GM12878 (cell line): Measurements from ENCODE around the gene MALRD1. TPM values are rescaled to one million over a fixed set of nuclear protein-coding genes. Genes with fewer than 3 reads are reported as not detected.

Experiments
- ATF2 ChIP-seq: IDR thresholded peaks from 2 replicates; pipeline ENCODE4 v1.6.1; 2012; ENCODE audit warnings: low read length, inconsistent platforms
- BCL3 ChIP-seq: IDR thresholded peaks from 2 replicates; pipeline ENCODE4 v1.6.1; 2011; ENCODE audit warnings: borderline replicate concordance, low read depth, mild to moderate bottlenecking, moderate library complexity, low read length; ENCODE audit not compliant: insufficient read depth, poor library complexity, severe bottlenecking
- CHD1 ChIP-seq: IDR thresholded peaks from 2 replicates; pipeline ENCODE4 v1.6.1; 2012; ENCODE audit warnings: low read depth, low read length, improper control_type of control experiment
- CREM ChIP-seq: IDR thresholded peaks from 2 replicates; pipeline ENCODE4 v1.6.1; 2014; ENCODE audit warnings: antibody characterized with exemption, low read depth
- FOXK2 ChIP-seq: fragments of 450-650 bp; IDR thresholded peaks from 2 replicates; pipeline ENCODE4 v1.6.1; 2017; ENCODE audit warnings: mild to moderate bottlenecking, moderate library complexity
- GABPA ChIP-seq: IDR thresholded peaks from 2 replicates; pipeline ENCODE4 v1.6.1; 2014; ENCODE audit warnings: antibody characterized with exemption, low read depth, mild to moderate bottlenecking, inconsistent platforms
- HDGF ChIP-seq: fragments of 450-650 bp; IDR thresholded peaks from 2 replicates; pipeline ENCODE4 v1.6.1; 2016; ENCODE audit warnings: antibody characterized with exemption
- HSF1 ChIP-seq: fragments of 150-350 bp; IDR thresholded peaks from 2 replicates; pipeline ENCODE4 v1.6.1; 2014; ENCODE audit warnings: mild to moderate bottlenecking, low read depth, low read length
- ZNF592 ChIP-seq: fragments of 450-650 bp; IDR thresholded peaks from 2 replicates; pipeline ENCODE4 v1.6.1; 2017; ENCODE audit warnings: mild to moderate bottlenecking, moderate library complexity
- polyA plus RNA-seq, 11 experiments: library from polyadenylated mRNA; depleted of rRNA in 4 of 11; unstranded in 6 of 11; stranded (reverse) in 5 of 11; fragments of >200 nt; fragmentation: Nextera tagmentation in 4 of 11; fragmentation: Illumina TruSeq in 1 of 11; extraction: Ambion mirVana in 4 of 11; extraction: Trizol in 1 of 11; gene quantifications; 1 replicate in 1 of 11; 2 replicates in 10 of 11; pipeline versions ENCODE4 v1.2.1 to v1.2.3, GENCODE V29; 2011 to 2016; ENCODE audit warnings: inconsistent platforms in 2 of 11, missing spikeins in 2 of 11, low read depth in 1 of 11
- total RNA-seq, 4 experiments: library from RNA; depleted of rRNA in 3 of 4; stranded (reverse); fragments of >200 nt in 3 of 4; fragmentation: Illumina TruSeq in 1 of 4; extraction: Trizol in 1 of 4; gene quantifications; 2 replicates each; pipeline versions ENCODE4 v1.2.1 to v1.2.3, GENCODE V29; 2013 to 2021

Gene MALRD1
- total and polyA plus RNA-seq, 10 of the 15 experiments (the other 5 are each of a cell fraction or from before 2014, with no cell fraction given): 0.12 to 6.6 (median 0.26) TPM; not detected in 2

- TF ChIP-seq ZNF592 (no peak), CREM (no peak), FOXK2 (no peak), BCL3 (no peak), HSF1 (no peak), CHD1 (no peak), ATF2 (no peak), HDGF (no peak), GABPA (no peak)
These were observed 611.5 kb downstream of the MALRD1 start (continued) for GRCh38 chr10:19659920-19660655.
